A549 treated with AZD2906 at 1 μM for 4 hours (cell line): ENCODE data around the gene KLRF1. TPM values are rescaled to one million over a fixed set of nuclear protein-coding genes. Genes with fewer than 3 reads are reported as not detected.

ENCODE experiments used
- total RNA-seq: library from RNA; stranded (reverse); fragments of 200-300 nt; extraction: Qiagen RNA extraction; gene quantifications from 5 replicates; pipeline ENCODE4 v1.2.3, GENCODE V29; 2022

KLRF1 gene
- not detected in 5 replicates for total RNA-seq

GRCh38 chr12:9827209-9827888 is at the start of gene KLRF1:
KLRF1 (plus strand) TSS chr12:9827481; CDS start chr12:9827545, 64 bp downstream.

DNA sequence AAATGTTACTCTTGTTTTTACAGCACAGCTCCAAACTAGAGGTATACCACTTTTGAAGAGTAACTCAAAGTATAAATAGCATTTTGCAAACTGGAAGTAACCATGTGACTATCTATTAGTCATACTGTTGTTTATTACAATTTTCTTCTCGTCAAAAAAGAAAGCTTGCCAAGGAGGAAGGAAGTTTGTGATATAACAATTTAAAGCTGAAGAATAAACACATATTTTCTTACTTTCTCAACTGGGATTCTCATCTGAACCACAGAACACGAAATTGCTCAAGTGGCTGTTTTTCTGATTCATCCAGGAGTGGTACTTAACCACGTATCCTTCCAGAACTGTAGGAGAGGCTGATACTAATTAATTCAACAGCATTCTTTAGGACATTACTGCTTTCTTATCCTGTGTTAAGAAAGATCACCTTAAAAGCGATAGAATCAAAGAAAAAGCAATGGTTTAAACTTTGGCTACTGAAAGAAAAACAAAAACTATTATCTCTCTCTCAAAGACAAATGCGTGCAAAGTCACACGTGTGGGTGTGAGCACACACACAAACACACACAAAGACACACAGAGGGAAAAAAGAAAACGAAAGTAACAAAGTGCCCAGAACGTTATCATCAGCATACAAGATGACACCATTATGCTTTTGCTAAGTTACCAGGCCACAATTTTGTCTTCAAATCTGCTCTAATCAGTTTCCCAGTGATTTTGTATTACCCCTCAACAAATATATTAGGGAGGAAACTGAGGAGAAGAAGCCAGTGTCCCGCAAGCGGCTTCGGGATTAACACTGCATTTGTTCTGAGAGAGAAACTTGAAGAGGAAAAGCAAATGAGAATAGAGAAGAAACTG is 42.3 kb downstream of the KLRF1 start, which contains the start of gene CLEC2B:
TSS of gene CLEC2B (minus strand) at position 48 of the 855 bp plus-strand sequence.

GRCh38 chr12:9881246-9881645 is 54.0 kb downstream of the KLRF1 start, which contains the start of gene KLRF2:
KLRF2 (plus strand) TSS chr12:9881489; CDS start chr12:9881596, 107 bp downstream.

Other genes with a start within 250 kb of the KLRF1 start
- not detected in 5 replicates for gene KLRB1, start 219.6 kb upstream of the KLRF1 start, total RNA-seq
- 0.35 to 0.89 TPM (median 0.39 TPM) in 5 replicates for gene CLEC2D, start 157.8 kb upstream of the KLRF1 start, total RNA-seq
- gene CLECL1, start 94.4 kb upstream of the KLRF1 start, total RNA-seq = not detected in 5 replicates
- gene CD69, start 66.6 kb upstream of the KLRF1 start, total RNA-seq = not detected in 5 replicates
- 1.00 to 1.4 TPM (median 1.3 TPM) in 5 replicates for gene CLEC2B, start 41.9 kb downstream of the KLRF1 start, total RNA-seq
- gene KLRF2, start 54.0 kb downstream of the KLRF1 start, total RNA-seq = not detected in 5 replicates
- gene CLEC2A, start 104.9 kb downstream of the KLRF1 start, total RNA-seq = not detected in 5 replicates
- not detected in 5 replicates for gene CLEC12A, start 143.9 kb downstream of the KLRF1 start, total RNA-seq
- gene CLEC1B, start 171.6 kb downstream of the KLRF1 start, total RNA-seq = not detected in 5 replicates
- not detected in 5 replicates for gene CLEC12B, start 183.1 kb downstream of the KLRF1 start, total RNA-seq
- gene CLEC9A, start 203.2 kb downstream of the KLRF1 start, total RNA-seq = not detected in 5 replicates